Aorta (tissue), 5 donors: ENCODE measurements around the gene STAMBPL1. TPM values are rescaled to one million over a fixed set of nuclear protein-coding genes. Genes with fewer than 3 reads are reported as not detected.

ENCODE experiments used
- ATAC-seq: fragments of 200-7000 bp; cut with Tn5 transposase; one replicate; pipeline ENCODE4 v1.9.1; 2022; ENCODE audit warnings: moderate library complexity; ENCODE audit not compliant: low FRiP score
- DNase-seq, 2 donors: peaks; one replicate each; pipeline ENCODE4 v3.0.0-alpha.2; 2020
- H3K27ac ChIP-seq, 2 donors: one replicate each; pipeline ENCODE4 v1.5.1; 2013; ENCODE audit warnings: low read length in 2 of 2, mild to moderate bottlenecking in 2 of 2, moderate library complexity in 2 of 2, control low read depth in 1 of 2, inconsistent platforms in 1 of 2, low read depth in 1 of 2
- H3K27me3 ChIP-seq, 2 donors: one replicate each; pipeline ENCODE4 v1.6.1; 2013; ENCODE audit warnings: control low read depth in 1 of 2, low read length in 1 of 2, mild to moderate bottlenecking in 1 of 2, moderate library complexity in 1 of 2; ENCODE audit not compliant: insufficient read depth in 2 of 2, control insufficient read depth in 1 of 2
- H3K36me3 ChIP-seq, 2 donors: one replicate each; pipeline ENCODE4 v1.6.1; 2013; ENCODE audit warnings: control low read depth in 1 of 2, low read length in 1 of 2, mild to moderate bottlenecking in 1 of 2; ENCODE audit not compliant: insufficient read depth in 2 of 2, control insufficient read depth in 1 of 2
- H3K4me1 ChIP-seq, 2 donors: one replicate each; pipeline ENCODE4 v1.6.1; 2013; ENCODE audit warnings: low read length in 2 of 2, control low read depth in 1 of 2, mild to moderate bottlenecking in 1 of 2, moderate library complexity in 1 of 2; ENCODE audit not compliant: insufficient read depth in 2 of 2, control insufficient read depth in 1 of 2
- H3K4me3 ChIP-seq, 2 donors: one replicate each; pipeline ENCODE4 v1.5.1; 2013; ENCODE audit warnings: low read length in 2 of 2, control low read depth in 1 of 2, mild to moderate bottlenecking in 1 of 2
- H3K9me3 ChIP-seq: one replicate; pipeline ENCODE4 v1.6.1; 2013; ENCODE audit warnings: mild to moderate bottlenecking, low read length; ENCODE audit not compliant: control insufficient read depth
- WGBS, 2 donors: extraction: QIAGEN DNeasy Blood & Tissue Kit; methylation state at CpG; one replicate each; pipeline ENCODE4 v1.1.7; 2013; 5-methylcytosine and 5-hydroxymethylcytosine counted together
- intact Hi-C, 2 donors: fragments of 100-400 bp; cut with DNase I; formaldehyde crosslinking; loops; one replicate each; pipeline versions ENCODE4 v1.14.2 to v1.15.0; 2022
- polyA plus RNA-seq, 2 donors: library from polyadenylated mRNA; stranded (reverse); fragments of 200-250 nt; gene quantifications; one replicate each; pipeline ENCODE4 v1.2.3, GENCODE V29; 2013
- total RNA-seq, 2 donors: library from RNA; stranded (reverse); fragmentation: NEBNext Ultra II Directional; extraction: Animal tissue kit (Norgen Biotek cat#: 25700); gene quantifications; one replicate each; pipeline ENCODE4 v1.2.1, GENCODE V29; 2021
- donor health status: healthy with polysubstance abuse.
- donor health status: Bipolar disorder and iron deficiency.
- donor health status: DM: no; HTN: no; CAD: no.
- donor health status: DM: no; HTN: no; CAD: no.
- donor health status: DM: yes; HTN: yes; CAD: no.

The STAMBPL1 gene
- total and polyA plus RNA-seq, 4 donors, result 0.63 to 12.0 (median 2.9) TPM

GRCh38 chr10:88918191-88918905, 38.3 kb downstream of the STAMBPL1 start:
- Histone ChIP-seq H3K36me3 (no peaks in the 10 kb centered on the region), H3K27me3 (no peaks in the 10 kb centered on the region), H3K9me3 (no peaks in the 10 kb centered on the region), H3K4me1 (no peaks in the 10 kb centered on the region), H3K4me3 (no peak overlapping the region), H3K27ac (no peak overlapping the region)
- DNase-seq (no peak), ATAC-seq (no peak)
- intact Hi-C loops, result no loop called here
- 90 to 94% methylated on average over 3 of the region's 3 CpGs for WGBS, 2 donors

DNA sequence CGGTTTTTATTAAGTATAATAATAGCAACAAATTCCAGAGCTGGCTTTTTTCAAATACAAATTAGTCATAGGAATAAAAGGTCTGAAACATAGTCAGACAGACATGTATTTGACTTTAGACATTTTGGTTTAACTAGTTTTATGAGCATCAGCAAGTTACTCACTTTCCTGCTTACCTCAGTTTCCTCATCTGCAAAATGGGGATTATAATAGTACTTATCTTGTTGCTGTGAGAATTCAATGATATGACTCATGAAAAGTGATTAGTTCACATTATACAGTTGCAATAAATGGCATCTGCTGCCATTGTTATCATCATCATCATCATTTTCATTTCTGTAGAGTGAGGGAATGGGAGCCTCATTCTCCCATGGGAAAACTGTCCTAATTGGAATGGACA, 39.0 kb downstream of the STAMBPL1 start:
- Histone ChIP-seq H3K9me3 (no peaks in the 10 kb centered on the region), H3K27me3 (no peaks in the 10 kb centered on the region), H3K36me3 (no peaks in the 10 kb centered on the region), H3K4me3 (no peak overlapping the region), H3K27ac (no peak overlapping the region), H3K4me1 (no peaks in the 10 kb centered on the region)
- no peak for DNase-seq
- intact Hi-C loops, result no loop called here
- WGBS, 2 donors, result 15 to 32% methylated on average over 1 of the region's 1 CpG
- no peak for ATAC-seq

DNA sequence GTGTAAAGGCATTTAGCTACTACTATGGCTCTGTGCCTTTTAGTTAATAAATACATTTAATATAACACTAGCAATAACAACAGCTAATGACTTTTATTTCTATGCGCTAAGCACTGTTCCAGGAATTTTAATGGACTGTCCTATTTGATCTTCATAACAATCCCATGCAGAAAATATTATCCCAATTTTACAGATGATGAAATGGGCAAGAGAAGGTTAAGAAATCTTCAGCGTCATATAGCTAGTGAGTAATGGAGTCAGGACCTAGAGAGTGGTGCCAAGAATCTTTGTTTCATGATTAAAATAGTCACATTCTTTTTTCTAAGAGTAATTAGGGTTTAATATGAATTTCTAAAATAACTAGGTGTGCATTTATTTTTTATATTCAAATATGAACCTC, 40.2 kb downstream of the STAMBPL1 start:
- Histone ChIP-seq H3K36me3 (no peaks in the 10 kb centered on the region), H3K27ac (no peak overlapping the region)
- ATAC-seq, result no peak

GRCh38 chr10:88920986-88921593, 41.0 kb downstream of the STAMBPL1 start:
- Histone ChIP-seq H3K4me1 (no peaks in the 10 kb centered on the region), H3K27ac (no peak overlapping the region), H3K27me3 (no peaks in the 10 kb centered on the region), H3K4me3 (no peak overlapping the region), H3K9me3 (no peaks in the 10 kb centered on the region), H3K36me3 (no peaks in the 10 kb centered on the region)
- no peak for DNase-seq
- 3 to 11% methylated on average over 3 of the region's 3 CpGs for WGBS, 2 donors
- no peak for ATAC-seq
- intact Hi-C loops, result no loop called here

More for the DNA sequence above, 40.2 kb downstream of the STAMBPL1 start:
- H3K27me3 ChIP-seq, result no peaks in the 10 kb centered on the region
- no peaks in the 10 kb centered on the region for H3K9me3 ChIP-seq
- intact Hi-C loops, result no loop called here
- 46 to 47% methylated on average over 2 of the region's 2 CpGs for WGBS, 2 donors
- DNase-seq, result no peak
- no peak overlapping the region for H3K4me3 ChIP-seq
- H3K4me1 ChIP-seq, result no peaks in the 10 kb centered on the region

- 80 to 86% methylated on average over 2 of the region's 2 CpGs for WGBS, 2 donors
- ATAC-seq, result no peak
These were observed 42.0 kb downstream of the STAMBPL1 start for GRCh38 chr10:88922041-88922440.

DNA sequence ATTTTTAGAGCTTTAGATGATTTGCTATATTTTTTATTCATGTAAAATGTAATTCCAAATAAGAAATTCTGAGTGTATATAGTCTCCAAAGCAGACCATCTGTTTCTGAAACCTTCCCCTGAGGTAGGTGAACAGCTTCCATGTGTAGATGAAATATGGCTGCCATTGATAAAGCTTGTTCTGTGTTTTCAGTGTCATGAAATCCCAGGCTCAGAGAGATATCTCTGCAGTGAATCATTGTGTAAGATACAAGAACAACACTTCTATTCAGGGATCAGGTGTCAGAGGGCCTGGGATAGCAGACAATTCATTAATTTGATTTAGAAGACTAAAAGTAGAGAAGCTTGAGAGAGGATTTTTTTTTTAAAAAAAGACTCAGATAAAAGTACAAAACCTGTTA, 43.5 kb downstream of the STAMBPL1 start:
- intact Hi-C loops, result no loop called here
- H3K36me3 ChIP-seq, result no peaks in the 10 kb centered on the region
- DNase-seq (no peak), ATAC-seq (no peak)
- no peak overlapping the region for H3K4me3 ChIP-seq
- no peak overlapping the region for H3K27ac ChIP-seq
- H3K4me1 ChIP-seq, result no peaks in the 10 kb centered on the region
- no peaks in the 10 kb centered on the region for H3K9me3 ChIP-seq
- H3K27me3 ChIP-seq, result no peaks in the 10 kb centered on the region

More at GRCh38 chr10:88922041-88922440, 42.0 kb downstream of the STAMBPL1 start:
- no peaks in the 10 kb centered on the region for H3K36me3 ChIP-seq
- no peaks in the 10 kb centered on the region for H3K4me1 ChIP-seq
- no peak overlapping the region for H3K27ac ChIP-seq
- intact Hi-C loops, result no loop called here
- no peak for DNase-seq
- no peaks in the 10 kb centered on the region for H3K27me3 ChIP-seq
- H3K9me3 ChIP-seq, result no peaks in the 10 kb centered on the region
- H3K4me3 ChIP-seq, result no peak overlapping the region

DNA sequence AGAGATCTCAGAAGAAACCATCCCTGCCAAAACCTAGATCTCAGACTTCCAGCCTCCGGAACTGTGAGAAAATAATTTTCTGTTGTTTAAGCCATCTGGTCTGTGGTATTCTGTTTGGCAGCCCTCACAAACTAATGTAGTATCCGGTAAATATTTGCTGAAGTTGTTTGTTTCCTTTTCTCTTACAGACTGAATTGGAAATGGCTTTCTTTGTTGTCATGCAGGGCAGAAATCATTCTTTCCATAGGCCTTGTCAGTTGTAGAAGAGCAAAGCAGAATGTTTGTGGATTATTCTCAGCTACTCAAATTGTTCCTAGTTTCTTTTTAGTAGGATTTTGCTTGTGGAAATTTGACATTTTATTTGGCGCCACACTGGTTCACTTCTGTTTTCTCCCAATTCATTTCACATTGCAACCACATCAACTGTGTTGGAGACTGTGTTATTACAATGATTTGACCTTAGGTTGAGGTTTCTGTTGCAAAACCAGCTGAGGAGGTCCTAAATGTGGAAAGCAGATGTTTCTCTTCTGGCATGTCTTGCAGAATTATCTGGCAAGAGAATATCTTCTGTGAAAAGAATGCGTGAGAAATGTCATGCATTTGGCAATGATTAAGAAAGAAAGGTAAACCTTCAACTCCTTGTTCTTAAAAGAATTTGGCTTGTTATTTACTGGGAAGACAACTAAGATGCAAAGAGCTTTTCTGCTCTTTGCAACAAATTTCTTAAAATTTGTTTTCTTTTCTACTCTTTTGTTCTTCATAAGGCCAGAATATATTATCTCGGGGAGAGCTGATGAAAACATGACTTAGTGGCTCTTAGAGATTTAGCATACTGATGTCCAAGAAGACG, 46.7 kb downstream of the STAMBPL1 start:
- peak; percentile 46 for ATAC-seq
- H3K27me3 ChIP-seq, result no peaks in the 10 kb centered on the region
- DNase-seq, result no peak
- H3K27ac ChIP-seq, result no peak overlapping the region
- intact Hi-C loops, result no loop called here
- H3K36me3 ChIP-seq, result no peaks in the 10 kb centered on the region
- 73 to 75% methylated on average over 6 of the region's 6 CpGs for WGBS, 2 donors
- H3K4me3 ChIP-seq, result no peak overlapping the region
- no peaks in the 10 kb centered on the region for H3K9me3 ChIP-seq
- H3K4me1 ChIP-seq, result no peaks in the 10 kb centered on the region

DNA sequence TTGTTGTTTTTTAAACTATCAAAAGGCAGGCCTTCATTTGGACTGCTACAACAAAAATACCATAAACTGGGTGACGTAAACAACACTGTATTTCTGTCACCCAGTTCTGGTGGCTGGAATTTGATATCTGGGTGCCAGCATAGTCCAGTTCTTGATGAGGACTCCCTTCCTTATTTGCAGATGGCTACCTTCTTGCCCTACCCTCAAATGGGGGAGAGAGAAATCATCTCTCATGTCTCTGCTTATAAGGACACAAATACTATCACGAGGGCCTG, 47.3 kb downstream of the STAMBPL1 start:
- WGBS, 2 donors, result 87 to 95% methylated on average over 2 of the region's 2 CpGs
- intact Hi-C loops, result no loop called here
- ATAC-seq (no peak), DNase-seq (no peak)
- H3K4me1 ChIP-seq, result no peaks in the 10 kb centered on the region
- no peak overlapping the region for H3K4me3 ChIP-seq
- H3K27me3 ChIP-seq, result no peaks in the 10 kb centered on the region
- H3K9me3 ChIP-seq, result no peaks in the 10 kb centered on the region
- no peaks in the 10 kb centered on the region for H3K36me3 ChIP-seq
- no peak overlapping the region for H3K27ac ChIP-seq

DNA sequence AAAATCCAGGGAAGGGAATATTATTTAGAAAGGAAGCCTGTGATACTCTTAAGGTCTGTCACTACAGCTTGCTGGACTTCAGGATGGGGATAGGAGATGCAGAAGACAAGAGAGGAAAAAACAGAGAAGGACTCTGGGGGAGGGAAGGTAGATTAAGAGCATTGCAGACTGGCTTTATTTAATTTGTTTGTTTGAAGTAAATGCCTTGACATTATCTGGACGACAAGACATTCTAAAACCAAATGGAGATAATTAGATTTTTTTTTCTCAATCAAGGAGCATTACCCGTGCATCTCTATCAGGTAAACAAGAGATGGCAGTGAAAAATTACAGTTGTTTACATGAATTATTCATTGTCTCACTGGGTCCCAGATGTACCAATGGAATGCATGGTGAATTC, 48.2 kb downstream of the STAMBPL1 start:
- Histone ChIP-seq H3K4me3 (no peak overlapping the region), H3K36me3 (no peaks in the 10 kb centered on the region), H3K9me3 (no peaks in the 10 kb centered on the region), H3K4me1 (no peaks in the 10 kb centered on the region), H3K27me3 (no peaks in the 10 kb centered on the region), H3K27ac (no peak overlapping the region)
- 63 to 75% methylated on average over 2 of the region's 2 CpGs for WGBS, 2 donors
- DNase-seq (no peak), ATAC-seq (no peak)
- intact Hi-C loops, result no loop called here
